Embryonic facial prominence (tissue), 1 donor: ENCODE results near the gene MBP.

Experiments
- DNase-seq: peaks from one replicate; pipeline ENCODE4 v3.0.0-alpha.2; 2016; ENCODE audit errors: extremely low spot score

Gene MBP

GRCh38 chr18:77047803-77048419 is 84.7 kb downstream of the MBP start:
- no peak for DNase-seq

DNA sequence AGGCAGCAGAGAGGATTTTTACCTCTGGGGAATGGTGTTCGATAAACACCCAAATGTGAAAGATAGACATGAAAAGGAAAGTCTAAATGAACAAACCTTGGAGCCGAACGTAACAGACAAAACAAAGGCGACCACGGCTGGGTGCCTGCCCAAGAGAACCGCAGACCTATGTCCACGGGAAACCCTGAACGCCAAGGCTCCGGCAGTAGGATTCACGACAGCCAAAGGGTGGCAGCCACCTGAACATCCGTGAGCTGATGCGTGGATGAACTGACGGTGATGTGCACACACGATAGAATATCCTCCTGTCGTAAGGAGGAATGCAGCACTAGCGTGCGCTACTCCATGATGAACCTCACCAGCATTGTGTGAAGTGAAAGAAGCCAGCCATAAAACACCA is 85.6 kb downstream of the MBP start:
- DNase-seq, result no peak

- no peak for DNase-seq
These were observed 86.2 kb downstream of the MBP start for GRCh38 chr18:77046409-77046808.

- DNase-seq, result no peak
These were observed 86.9 kb downstream of the MBP start for GRCh38 chr18:77045677-77046076.

DNA sequence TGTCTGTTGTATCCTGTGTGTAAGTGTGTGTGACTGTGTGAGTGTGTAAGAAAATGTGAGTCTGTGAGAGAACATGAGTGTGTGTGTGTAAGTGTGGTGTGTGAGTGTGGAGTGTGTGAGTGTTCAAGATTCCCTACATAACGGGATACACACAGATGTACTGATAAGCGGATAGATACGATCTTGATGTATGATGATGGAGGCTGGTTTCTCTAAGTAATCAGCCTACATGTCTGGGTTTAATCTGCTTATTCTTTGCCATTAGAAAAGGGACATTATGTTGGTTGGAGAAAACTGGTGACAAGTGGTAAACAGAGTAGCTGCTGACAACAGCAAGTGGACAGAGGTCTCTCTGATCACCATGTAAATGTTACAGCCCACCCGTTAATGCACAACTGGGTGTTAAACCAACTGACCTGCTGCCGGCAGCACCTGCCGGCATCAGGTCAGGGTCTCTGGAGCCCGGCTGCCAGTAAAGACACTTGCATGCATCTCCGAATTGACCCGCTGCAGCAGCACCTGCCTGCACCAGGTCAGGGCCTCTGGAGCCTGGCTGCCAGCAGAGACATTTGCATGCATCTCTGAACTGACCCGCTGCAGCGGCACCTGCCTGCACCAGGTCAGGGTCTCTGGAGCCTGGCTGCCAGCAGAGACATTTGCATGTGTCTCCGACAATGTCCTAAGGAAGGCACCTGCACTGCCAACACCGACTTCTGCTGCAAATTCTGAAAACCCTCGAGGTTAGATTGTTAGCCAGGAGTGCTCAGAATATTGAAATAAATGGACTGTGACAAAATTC is 87.5 kb downstream of the MBP start:
- DNase-seq, result no peak

GRCh38 chr18:77043541-77044280 is 88.9 kb downstream of the MBP start:
- DNase-seq, result no peak

- no peak for DNase-seq
These were observed 90.0 kb downstream of the MBP start for GRCh38 chr18:77042583-77042982.

DNA sequence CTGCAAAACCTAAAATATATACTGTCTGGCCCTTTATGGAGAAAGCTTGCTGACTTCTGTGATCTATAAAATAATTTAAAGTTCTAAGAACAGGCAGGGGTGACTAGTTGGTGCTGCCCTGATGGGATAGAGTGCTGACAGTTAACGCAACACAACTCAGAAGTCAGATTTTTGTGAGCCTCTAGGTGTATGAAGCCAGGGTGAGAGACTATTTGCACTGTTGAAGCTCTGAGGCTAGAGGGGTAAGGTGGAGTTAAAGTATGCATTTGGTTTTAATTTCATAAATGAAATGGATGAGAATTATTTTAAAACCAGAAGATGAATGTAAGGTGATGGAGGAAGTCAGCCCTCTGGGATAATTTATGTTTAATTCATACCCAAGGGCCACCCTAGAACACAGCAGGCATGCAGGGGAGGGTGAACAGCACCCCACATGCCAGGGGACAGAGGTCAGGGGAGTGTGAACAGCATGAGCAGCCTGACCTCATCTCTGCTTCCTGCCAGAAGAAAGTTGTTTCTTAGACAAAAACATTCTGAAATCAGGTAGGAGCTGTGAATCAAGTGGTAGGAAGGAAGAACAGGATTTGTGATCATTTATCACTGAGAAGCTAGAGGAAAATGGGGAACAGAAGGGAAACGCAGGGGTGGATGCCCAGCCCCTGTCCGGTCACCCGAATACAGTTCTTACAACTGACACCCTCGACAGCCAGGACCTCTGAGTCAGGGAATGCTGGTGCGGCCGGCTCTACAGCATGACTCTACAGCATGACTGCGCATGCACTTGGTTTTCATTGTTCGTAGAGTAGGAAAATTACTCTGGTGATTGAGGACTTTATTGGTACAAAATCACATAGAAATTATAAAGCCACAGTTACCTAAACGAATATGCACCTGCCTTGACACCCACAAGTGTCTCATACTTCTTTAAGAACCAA is 93.1 kb downstream of the MBP start:
- DNase-seq, result no peak

DNA sequence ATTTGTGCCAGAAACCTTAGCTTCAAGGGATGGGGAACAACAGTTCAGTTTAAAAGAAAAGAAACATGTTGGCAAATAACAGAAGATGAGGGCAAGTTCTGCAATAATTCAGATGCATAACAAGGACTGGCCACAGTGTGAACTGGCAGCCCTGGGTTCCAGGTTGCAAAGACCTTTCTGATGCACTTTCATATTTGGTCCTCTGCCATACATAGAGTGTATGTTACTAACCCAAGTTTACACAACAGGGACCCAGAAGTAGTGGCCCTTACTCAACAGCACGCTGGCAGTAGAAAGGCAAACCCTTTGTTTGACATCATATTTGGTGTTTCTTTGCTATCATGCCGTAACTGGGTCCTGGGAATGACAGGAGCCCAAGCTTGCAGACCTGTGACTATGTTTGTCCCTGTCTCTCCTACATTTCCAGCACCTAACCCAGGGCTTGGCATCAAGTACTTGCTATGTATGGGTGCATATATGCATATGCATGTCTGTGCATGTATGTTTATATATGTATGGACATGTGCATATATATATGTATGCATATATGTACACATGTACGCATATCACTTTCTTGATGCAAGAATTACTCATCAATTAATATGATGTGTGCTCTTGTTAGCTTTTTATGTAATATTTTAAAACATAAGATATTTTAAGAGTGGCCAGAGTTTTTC is 94.3 kb downstream of the MBP start:
- DNase-seq, result no peak

DNA sequence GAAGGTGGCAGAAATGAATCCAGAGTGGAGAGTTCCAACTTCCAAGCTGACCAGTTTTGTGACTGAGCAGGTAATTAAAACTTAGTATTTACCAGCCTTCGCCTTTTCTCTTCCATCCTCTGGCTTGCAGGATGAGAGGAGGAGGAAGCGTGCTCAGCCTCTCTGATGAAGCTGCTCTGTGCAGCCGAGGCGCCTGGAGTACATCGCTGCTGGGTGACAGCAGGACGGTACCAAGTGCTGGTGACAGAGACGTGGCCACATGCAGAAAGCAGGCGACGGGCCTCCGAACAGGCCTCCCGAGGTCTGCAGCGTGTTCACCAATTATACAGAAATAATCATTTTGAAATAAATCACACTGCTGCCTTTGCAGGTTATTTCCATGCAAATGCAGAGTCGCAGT is 95.0 kb downstream of the MBP start:
- no peak for DNase-seq

DNA sequence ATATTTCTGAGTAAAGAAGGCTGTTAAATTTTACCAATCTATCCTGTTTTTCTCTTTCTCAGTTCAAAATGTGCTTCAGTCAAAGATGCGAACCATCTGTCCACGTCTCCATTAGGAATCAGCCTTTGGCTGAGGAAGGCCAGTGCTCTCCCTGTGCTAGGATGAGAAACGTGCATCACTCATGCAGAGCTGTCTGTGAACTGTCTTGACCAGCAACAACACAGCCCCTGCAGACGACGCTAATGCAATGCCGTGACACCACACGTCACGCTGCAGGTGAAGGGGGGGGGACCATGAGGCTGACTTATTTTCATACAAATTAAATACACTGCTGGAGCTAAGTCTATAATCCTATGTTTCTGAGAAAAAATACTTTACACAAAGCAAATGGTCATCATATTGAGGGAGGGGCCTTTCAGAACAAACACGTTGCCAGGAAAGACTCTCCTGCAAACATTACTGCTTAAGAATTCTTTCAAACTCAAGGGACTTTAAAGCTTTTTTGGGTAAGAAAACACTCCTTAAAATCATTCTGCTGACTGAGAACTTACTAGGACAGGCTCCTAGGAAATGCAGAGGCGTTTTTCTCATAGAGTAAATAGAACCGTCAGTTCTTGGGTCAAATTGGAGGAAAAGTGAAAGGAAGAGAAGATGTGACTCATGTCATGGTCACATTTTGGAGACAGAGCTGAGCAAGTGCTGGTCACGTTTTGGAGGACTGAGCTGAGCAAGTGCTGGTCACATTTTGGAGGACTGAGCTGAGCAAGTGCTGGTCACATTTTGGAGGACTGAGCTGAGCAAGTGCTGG is 97.0 kb downstream of the MBP start:
- DNase-seq, result no peak

GRCh38 chr18:77033575-77033974 is 99.0 kb downstream of the MBP start:
- DNase-seq, result no peak

DNA sequence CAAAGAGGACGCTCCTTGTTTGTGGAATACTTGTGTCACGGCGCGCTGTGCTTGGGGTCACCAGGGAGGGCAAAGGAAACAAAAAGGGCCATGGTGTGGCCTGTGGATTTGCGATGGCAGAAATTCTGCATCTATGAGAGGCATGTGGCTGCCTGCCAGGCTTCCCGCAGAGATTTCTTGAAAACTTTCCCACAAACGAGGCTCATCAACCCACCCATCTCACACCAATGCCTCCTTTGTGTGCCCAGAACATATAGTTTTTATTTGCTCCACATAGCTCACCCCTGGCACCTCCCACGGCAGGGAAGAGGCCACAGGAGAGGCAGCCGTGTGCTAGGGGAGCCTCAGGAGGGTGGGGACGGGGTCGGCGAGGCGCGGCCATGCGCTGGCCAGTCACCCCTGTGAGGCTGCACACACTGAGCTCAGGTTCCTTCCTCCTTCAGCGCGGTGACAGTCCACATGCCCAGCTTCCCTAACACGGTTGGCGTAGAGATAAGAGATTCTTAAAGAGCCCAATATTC is 100.3 kb downstream of the MBP start:
- DNase-seq, result no peak

DNA sequence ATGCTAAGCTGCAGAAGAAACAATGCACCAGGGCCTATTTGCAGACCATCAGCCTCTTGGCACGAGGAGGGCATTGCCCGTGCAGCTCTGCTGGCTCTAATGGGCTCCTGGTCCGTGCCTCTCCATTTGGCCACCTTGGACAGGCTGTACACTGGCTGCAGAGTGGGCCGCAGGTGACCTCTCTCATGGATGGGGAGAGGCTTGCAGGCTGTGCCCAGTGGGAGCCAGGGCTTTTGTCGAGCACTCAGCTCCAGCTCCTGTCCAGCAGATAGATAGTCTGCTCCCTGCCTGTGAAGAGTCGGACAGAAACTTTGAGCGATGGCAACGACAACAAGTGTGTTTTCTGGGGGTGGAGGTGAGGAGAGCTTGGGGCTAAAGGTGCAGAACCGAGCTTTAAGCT is 100.9 kb downstream of the MBP start:
- no peak for DNase-seq

DNA sequence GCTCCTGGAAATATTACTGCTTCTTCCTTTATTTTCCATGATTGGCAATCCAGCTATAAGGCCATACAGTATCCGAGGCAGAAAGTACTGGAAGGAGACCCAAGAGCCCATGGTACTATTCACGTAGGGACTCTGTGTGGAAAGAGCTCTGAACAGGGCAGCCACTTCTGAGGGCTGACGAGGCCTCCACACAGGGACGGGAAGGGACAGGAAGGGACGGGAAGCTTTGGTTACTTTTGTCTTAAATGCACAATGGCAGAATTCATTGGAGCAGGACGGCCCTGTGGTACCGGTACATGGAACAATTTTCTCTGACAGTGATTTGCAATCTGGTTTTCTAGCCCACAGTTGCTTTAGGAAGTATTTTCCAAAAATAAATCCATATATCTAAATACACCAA is 102.4 kb downstream of the MBP start:
- DNase-seq, result no peak

- no peak for DNase-seq
These were observed 106.7 kb downstream of the MBP start for GRCh38 chr18:77025831-77026363.

DNA sequence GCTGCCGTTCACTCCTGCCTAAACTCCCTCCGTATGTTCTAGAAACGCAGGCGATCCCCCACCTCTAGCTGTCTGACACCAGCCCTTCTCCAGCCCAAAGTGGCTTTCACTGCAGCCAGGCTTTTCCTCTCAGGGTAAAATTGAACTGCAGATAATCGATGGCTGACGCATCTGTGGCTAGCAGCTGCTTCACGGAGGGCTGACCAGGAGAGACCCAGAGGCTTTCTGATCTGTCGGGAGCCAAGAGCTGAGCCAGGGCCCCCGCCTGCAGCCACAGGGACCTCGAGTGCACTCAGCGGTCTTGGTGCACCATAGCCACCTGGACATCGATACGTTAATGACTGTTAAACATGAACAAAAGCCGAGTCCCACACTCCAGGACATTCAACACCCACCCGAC is 107.5 kb downstream of the MBP start:
- DNase-seq, result no peak

DNA sequence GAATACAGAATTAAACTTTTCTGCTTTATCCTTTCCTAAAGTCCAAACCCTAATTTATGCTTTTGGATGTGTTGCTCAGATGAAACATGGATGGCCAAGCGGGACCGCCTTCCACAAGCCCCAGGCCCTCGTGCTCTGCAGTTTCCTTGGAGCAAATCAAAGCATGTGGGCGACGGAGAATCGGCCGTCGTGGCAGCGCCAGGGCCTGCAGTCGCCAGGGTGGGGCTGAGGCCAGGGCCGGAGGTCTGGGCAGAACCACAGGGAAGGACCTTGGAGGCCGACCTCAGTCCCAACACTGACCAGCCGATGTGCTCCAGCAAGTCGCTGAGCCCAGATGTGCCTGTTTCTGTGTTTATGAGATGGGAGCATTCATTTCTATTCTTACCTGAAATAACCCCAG is 108.1 kb downstream of the MBP start:
- DNase-seq, result no peak

GRCh38 chr18:77023102-77023782 is 109.3 kb downstream of the MBP start:
- no peak for DNase-seq
